GM12878 (cell line): ENCODE measurements around the gene GAP43. TPM values are rescaled to one million over a fixed set of nuclear protein-coding genes. Genes with fewer than 3 reads are reported as not detected.

Source experiments
- ATAC-seq: fragments of 200-7000 bp; cut with Tn5 transposase; 3 replicates; pipeline ENCODE4 v1.9.1; 2020; ENCODE audit warnings: mild to moderate bottlenecking, moderate library complexity
- BruUV-seq: library from RNA; stranded (reverse); fragments of 400-500 nt; replicated peaks from 2 replicates; lab custom pipeline; 2021; lab: Mats Ljungman, UMichigan
- CTCF ChIA-PET: fragments of 300-600 bp; sonication (Branson Sonifier 250); formaldehyde crosslinking; extraction: SDS; loops from one replicate; lab custom pipeline; 2021; ENCODE audit warnings: inconsistent platforms; lab: Yijun Ruan, JAX
- POLR2A ChIA-PET: fragments of 350-600 bp; formaldehyde crosslinking; extraction: SDS; loops from one replicate; lab custom pipeline; 2021; ENCODE audit warnings: inconsistent platforms; lab: Charles Lee
- RAD21 ChIA-PET: fragments of 300-600 bp; sonication (Branson Sonifier 250); formaldehyde crosslinking; loops from one replicate; lab custom pipeline; 2023; ENCODE audit warnings: antibody characterized with exemption; ENCODE audit not compliant: unreplicated experiment; lab: Charles Lee
- SMC1A ChIA-PET: fragments of 300-600 bp; sonication (Branson Sonifier 250); formaldehyde crosslinking; loops from one replicate; lab custom pipeline; 2023; ENCODE audit not compliant: unreplicated experiment, uncharacterized antibody; lab: Charles Lee
- DNase-seq: peaks from one replicate; pipeline ENCODE4 v3.0.0-alpha.2; 2011; ENCODE audit warnings: low read depth, low spot score
- FAIRE-seq: peaks from 3 replicates; lab custom pipeline; 2011; peaks lifted over from hg19 to GRCh38; lab: Jason Lieb, UNC
- H2AFZ ChIP-seq: 2 replicates; pipeline ENCODE4 v1.6.0; 2011; ENCODE audit warnings: low read depth, low read length, control low read depth; ENCODE audit not compliant: control insufficient read depth
- H3K27ac ChIP-seq: 2 replicates; pipeline ENCODE4 v1.5.1; 2011; ENCODE audit warnings: control low read depth; ENCODE audit not compliant: control insufficient read depth, insufficient read depth
- H3K27me3 ChIP-seq, 2 experiments: replicated peaks in 1 of 2; 2 replicates each; pipeline versions ENCODE4 v1.6.0 to v1.6.1; 2011; ENCODE audit warnings: low read length in 1 of 2; ENCODE audit not compliant: control insufficient read depth in 2 of 2, insufficient read depth in 2 of 2
- H3K36me3 ChIP-seq, 2 experiments: 2 replicates each; pipeline ENCODE4 v1.5.1; 2011; ENCODE audit warnings: low read length in 1 of 2; ENCODE audit not compliant: control insufficient read depth in 2 of 2, insufficient read depth in 2 of 2
- H3K4me1 ChIP-seq: 2 replicates; pipeline ENCODE4 v1.6.1; 2011; ENCODE audit warnings: mild to moderate bottlenecking, low read length, moderate library complexity, mixed read lengths; ENCODE audit not compliant: control insufficient read depth, insufficient read depth
- H3K4me2 ChIP-seq: 2 replicates; pipeline ENCODE4 v1.6.0; 2011; ENCODE audit warnings: control low read depth; ENCODE audit not compliant: control insufficient read depth, insufficient read depth
- H3K4me3 ChIP-seq: fragments of 200-600 bp; sonication (generic); 2 replicates; pipeline ENCODE4 v1.5.1; 2016
- H3K79me2 ChIP-seq: 2 replicates; pipeline ENCODE4 v1.6.0; 2011; ENCODE audit warnings: low read length; ENCODE audit not compliant: control insufficient read depth, insufficient read depth
- H3K9ac ChIP-seq: 2 replicates; pipeline ENCODE4 v1.8.0; 2011; ENCODE audit warnings: low read length, control low read depth, mixed read lengths; ENCODE audit not compliant: control insufficient read depth, insufficient read depth
- H3K9me3 ChIP-seq: replicated peaks from 3 replicates; pipeline ENCODE4 v1.5.1; 2011; ENCODE audit warnings: mild to moderate bottlenecking, low read length; ENCODE audit not compliant: control insufficient read depth, insufficient read depth
- H4K20me1 ChIP-seq: 2 replicates; pipeline ENCODE4 v1.6.0; 2011; ENCODE audit not compliant: control insufficient read depth, insufficient read depth
- IRF4 ChIP-seq: IDR thresholded peaks from 2 replicates; pipeline ENCODE4 v1.6.1; 2011; ENCODE audit warnings: low read depth, low read length
- ZBTB40 ChIP-seq: fragments of 450-650 bp; IDR thresholded peaks from 2 replicates; pipeline ENCODE4 v1.6.1; 2016; ENCODE audit warnings: mild to moderate bottlenecking, moderate library complexity, borderline replicate concordance
- WGBS: methylation state at CpG from one replicate; pipeline ENCODE4 v1.1.6; 2016; ENCODE audit warnings: low lambda C conversion rate; ENCODE audit not compliant: insufficient replicate concordance, insufficient coverage; ENCODE audit errors: missing lambda C conversion rate; 5-methylcytosine and 5-hydroxymethylcytosine counted together
- in situ Hi-C: fragments of 300-500 bp; cut with MboI; formaldehyde crosslinking; loops from 9 replicates; pipeline ENCODE4 v1.14.3; 2018; ENCODE audit warnings: mixed read lengths
- intact Hi-C: fragments of 100-400 bp; cut with micrococcal nuclease; formaldehyde crosslinking; loops from one replicate; pipeline ENCODE4 v1.14.2; 2022; ENCODE audit not compliant: unreplicated experiment
- polyA plus RNA-seq, 11 experiments: library from polyadenylated mRNA; depleted of rRNA in 4 of 11; unstranded in 6 of 11; stranded (reverse) in 5 of 11; fragments of >200 nt; fragmentation: Nextera tagmentation in 4 of 11; fragmentation: Illumina TruSeq in 1 of 11; extraction: Ambion mirVana in 4 of 11; extraction: Trizol in 1 of 11; gene quantifications; 1 replicate in 1 of 11; 2 replicates in 10 of 11; pipeline versions ENCODE4 v1.2.1 to v1.2.3, GENCODE V29; 2011 to 2016; ENCODE audit warnings: inconsistent platforms in 2 of 11, missing spikeins in 2 of 11, low read depth in 1 of 11
- total RNA-seq, 4 experiments: library from RNA; depleted of rRNA in 3 of 4; stranded (reverse); fragments of >200 nt in 3 of 4; fragmentation: Illumina TruSeq in 1 of 4; extraction: Trizol in 1 of 4; gene quantifications; 2 replicates each; pipeline versions ENCODE4 v1.2.1 to v1.2.3, GENCODE V29; 2013 to 2021

The GAP43 gene
- total and polyA plus RNA-seq, 10 of the 15 experiments (the other 5 are each of a cell fraction or from before 2014, with no cell fraction given): 0.06 to 0.16 TPM; not detected in 8

GRCh38 chr3:115658032-115658336 is 34.7 kb downstream of the GAP43 start:
- intact Hi-C loops: loop anchor here (2.0 kb wide), 1 partner anchor 511 kb away; the partner anchor contains the start of gene ZBTB20
- BruUV-seq: TSS peak; percentile 79
- POLR2A ChIA-PET: no interaction called here

More at GRCh38 chr3:115658032-115658336, 34.7 kb downstream of the GAP43 start:
- H3K36me3 ChIP-seq: no peaks in the 10 kb centered on the region
- H2AFZ ChIP-seq: peak overlapping the region; percentile 86
- no peaks in the 10 kb centered on the region for H3K9me3 ChIP-seq
- FAIRE-seq (no peak), ATAC-seq (no peak; the same call in 2 of the 3 replicates), DNase-seq (no peak)
- 0% methylated on average over 3 of the region's 3 CpGs for WGBS
- H3K4me1 ChIP-seq: peaks cover 16% of the 10 kb centered on the region
- H3K4me3 ChIP-seq: peak overlapping the region; percentile 77
- peak overlapping the region; percentile 78 for H3K27ac ChIP-seq
- no peaks in the 10 kb centered on the region for H3K79me2 ChIP-seq
- in situ Hi-C loops: no loop called here
- ChIA-PET SMC1A (interaction anchor here (1.1 to 3.0 kb wide), 2 partner anchors 11 to 600 kb away, joined by 3 to 10 read pairs; no protein-coding TSS in a partner anchor), RAD21 (no interaction called here), CTCF (interaction anchor here (1.2 kb wide), 1 partner anchor 565 kb away, joined by 4 read pairs; no protein-coding TSS in a partner anchor)
- H3K4me2 ChIP-seq: peak overlapping the region; percentile 97
- H4K20me1 ChIP-seq: no peaks in the 10 kb centered on the region
- peaks cover 0 to 2% of the 10 kb centered on the region in 2 experiments; a peak in 1 of 4 replicates for H3K27me3 ChIP-seq
- H3K9ac ChIP-seq: peak overlapping the region; percentile 73
- TF ChIP-seq ZBTB40 (peak; percentile 24; the same call in 1 of the 2 replicates), IRF4 (no peak)
